HK-2 (cell line): ENCODE measurements around the gene CCM2L.

Source experiments
- DNase-seq: peaks from one replicate; pipeline ENCODE4 v3.0.0-alpha.2; 2018; ENCODE audit not compliant: unreplicated experiment

The CCM2L gene

GRCh38 chr20:32056708-32057483 lies 46.7 kb downstream of the CCM2L start:
- DNase-seq = no peak

DNA sequence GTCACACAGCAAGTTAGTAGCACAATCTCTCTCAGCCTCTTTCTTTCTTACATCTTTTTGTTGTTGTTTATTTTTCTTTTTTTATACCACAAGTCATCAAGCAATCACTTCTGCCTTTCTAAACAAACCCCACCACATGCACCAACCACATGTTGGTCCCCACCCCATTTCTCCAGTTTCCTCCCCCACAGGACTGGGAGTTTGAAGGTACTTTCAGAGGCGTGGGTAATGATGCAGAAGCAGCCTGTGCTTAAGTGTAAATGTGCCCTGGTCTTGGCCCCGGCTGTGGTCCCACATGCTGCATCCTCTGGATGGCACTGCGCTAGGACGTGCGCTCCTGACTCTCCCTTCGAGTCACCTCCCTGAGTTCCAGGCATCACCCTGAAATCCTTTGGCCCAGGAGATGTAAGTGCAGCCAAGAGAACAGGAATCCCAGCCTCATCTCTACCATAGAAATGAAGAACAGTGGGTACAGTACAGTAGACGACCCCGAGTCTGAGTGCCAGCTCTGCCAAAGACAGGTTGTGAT lies 47.5 kb downstream of the CCM2L start:
- DNase-seq = no peak

GRCh38 chr20:32059189-32059588 lies 49.0 kb downstream of the CCM2L start:
- no peak for DNase-seq

GRCh38 chr20:32062776-32063170 lies 52.5 kb downstream of the CCM2L start:
- no peak for DNase-seq

DNA sequence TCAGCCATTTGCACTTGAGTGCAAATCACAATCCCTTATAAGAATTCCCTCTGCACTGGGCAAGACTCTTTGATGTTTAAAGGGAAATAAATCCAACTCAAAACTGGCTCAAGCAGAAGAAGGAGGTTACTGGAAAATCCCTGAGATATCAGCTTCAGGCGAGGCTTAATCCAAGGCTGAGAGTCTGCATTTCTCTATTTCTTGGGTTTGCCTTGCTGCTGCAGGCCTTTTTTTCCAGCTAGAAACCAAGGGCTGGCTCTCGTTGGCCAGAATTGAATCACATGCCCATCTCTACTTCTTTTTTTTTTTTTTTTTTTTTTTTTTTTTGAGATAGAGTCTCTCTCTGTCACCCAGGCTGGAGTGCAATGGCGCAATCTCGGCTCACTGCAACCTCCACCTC lies 53.5 kb downstream of the CCM2L start:
- DNase-seq = no peak

DNA sequence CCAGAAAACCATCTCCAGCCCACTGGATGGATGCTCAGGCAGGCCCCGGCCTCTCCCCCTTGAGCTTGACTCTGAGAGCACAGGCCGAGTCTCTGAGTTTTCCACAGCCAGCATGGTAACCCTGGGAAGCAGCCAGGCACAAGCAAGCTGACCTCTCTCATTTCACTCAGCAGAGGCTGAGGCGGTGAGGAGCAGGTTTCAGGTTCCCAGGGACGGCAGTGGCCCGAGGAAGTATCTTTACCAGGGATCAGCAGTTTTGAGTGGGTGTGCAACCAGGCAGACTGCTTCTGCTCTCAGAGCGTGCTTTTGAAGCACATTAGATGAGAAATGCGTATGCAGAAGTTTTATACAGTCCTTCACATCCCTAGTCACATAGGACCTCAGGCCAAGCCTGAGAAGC lies 54.4 kb downstream of the CCM2L start:
- DNase-seq = no peak

- DNase-seq = peak; percentile 24
Observed at GRCh38 chr20:32067234-32067821, 57.1 kb downstream of the CCM2L start.

DNA sequence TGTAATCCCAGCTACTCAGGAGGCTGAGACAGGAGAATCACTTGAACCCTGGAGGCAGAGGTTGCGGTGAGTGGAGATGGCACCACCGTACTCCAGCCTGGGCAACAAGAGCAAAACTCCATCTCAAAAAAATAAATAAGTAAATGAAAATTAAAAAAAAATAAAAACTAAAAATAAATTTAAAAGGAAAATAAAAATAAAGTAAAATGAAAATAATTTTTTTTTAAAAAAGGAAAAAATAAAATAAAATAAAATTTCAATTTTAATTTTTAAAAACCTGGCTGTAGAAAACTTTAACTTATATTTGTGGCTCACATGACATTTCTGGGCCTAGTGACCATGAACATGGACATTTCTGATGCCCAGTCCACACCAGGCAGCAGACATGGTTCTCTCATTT lies 57.9 kb downstream of the CCM2L start:
- no peak for DNase-seq

GRCh38 chr20:32069711-32070110 lies 59.5 kb downstream of the CCM2L start:
- no peak for DNase-seq

DNA sequence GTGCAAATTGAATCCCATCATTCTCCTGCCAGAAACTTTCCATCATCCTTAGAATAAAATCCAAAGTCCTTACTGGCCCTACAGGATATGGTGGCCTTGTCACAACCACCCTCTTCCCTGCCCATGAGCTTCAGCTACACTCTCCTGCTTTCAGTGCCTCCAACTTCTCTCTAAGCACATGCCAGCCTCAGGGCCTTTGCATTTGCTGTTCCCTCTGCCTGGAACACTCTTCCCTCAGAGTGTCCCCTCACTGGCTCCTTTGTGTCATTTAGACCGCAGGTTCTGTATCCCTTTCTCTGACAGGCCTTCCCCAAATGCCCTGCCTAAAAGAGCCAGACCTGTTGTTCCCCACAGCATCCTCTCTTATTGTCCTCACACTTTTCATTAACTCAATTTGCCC lies 60.0 kb downstream of the CCM2L start:
- no peak for DNase-seq

GRCh38 chr20:32070690-32071213 lies 60.5 kb downstream of the CCM2L start:
- DNase-seq = no peak

DNA sequence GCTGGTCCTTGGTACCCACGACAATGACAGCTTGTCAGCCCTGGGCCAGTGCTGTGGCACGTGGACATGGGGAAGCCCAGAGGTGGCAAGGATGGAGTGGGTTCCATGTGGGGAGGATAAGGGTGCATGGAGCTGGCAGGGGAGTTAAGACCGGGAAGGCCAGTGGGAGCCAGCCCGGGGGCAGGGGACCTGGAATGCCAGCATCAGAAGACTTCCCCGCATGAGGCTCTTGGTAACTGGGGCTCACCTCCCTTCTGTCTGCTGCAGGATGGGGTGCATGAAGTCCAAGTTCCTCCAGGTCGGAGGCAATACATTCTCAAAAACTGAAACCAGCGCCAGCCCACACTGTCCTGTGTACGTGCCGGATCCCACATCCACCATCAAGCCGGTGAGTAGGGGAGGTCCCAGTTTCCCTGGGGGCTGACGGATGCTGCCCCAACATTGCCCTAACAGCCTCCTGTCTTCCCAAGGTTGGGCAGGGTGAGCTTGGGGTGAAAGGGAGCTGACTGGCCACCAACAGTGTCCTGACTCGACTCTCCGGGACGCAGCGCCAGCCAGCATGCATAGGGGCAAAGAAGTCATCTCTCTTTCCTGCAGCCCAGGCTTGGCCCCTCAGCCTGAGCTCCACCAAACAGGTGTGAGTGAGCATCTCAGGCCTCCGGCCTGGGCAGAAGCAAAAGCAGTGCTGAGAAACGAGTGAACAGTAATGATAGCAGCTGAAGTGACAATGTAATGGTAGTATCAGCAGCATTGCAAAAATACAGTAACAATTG lies 61.3 kb downstream of the CCM2L start:
- no peak for DNase-seq

- DNase-seq = no peak
Observed at GRCh38 chr20:32072168-32072750, 62.0 kb downstream of the CCM2L start.

GRCh38 chr20:32075534-32075933 lies 65.3 kb downstream of the CCM2L start:
- DNase-seq = no peak

- DNase-seq = no peak
Observed at GRCh38 chr20:32077190-32077589, 67.0 kb downstream of the CCM2L start.

GRCh38 chr20:32078322-32078721 lies 68.1 kb downstream of the CCM2L start:
- no peak for DNase-seq

- DNase-seq = no peak
Observed at GRCh38 chr20:32078791-32079190, 68.6 kb downstream of the CCM2L start.

- no peak for DNase-seq
Observed at GRCh38 chr20:32079655-32080109, 69.4 kb downstream of the CCM2L start.

DNA sequence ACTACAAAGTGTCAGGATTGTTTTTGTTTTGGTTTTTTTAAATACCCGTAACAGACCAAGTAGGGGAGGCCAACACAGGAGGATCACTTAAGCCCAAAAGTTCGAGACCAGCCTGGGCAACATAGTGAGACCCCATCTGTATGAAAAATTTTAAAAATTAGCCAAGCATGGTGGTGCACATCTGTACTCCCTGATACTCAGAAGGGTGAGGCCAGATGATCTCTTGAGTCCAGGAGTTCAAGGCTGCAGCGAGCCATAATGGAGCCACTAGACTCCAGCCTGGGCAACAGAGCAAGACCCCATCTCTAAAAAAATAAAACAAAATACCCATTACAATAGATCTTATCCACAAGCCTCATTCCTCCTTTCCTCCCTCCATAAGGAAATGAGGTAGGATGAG lies 70.5 kb downstream of the CCM2L start:
- DNase-seq = no peak
